GM23338 (cell line): ENCODE measurements around the gene CST9L. TPM values are rescaled to one million over a fixed set of nuclear protein-coding genes. Genes with fewer than 3 reads are reported as not detected.

ENCODE experiments used
- ATAC-seq: fragments of 200-7000 bp; cut with Tn5 transposase; 3 replicates; pipeline ENCODE4 v1.9.1; 2020
- DNase-seq: peaks from one replicate; pipeline ENCODE4 v3.0.0-alpha.2; 2015; ENCODE audit warnings: low spot score
- H2AFZ ChIP-seq: fragments of 200-600 bp; sonication (generic); 2 replicates; pipeline ENCODE4 v1.8.0; 2016; ENCODE audit warnings: antibody characterized with exemption, mild to moderate bottlenecking, moderate library complexity
- H3F3A ChIP-seq: fragments of 200-600 bp; sonication (generic); replicated peaks from 2 replicates; pipeline ENCODE4 v1.8.0; 2017; ENCODE audit warnings: antibody characterized with exemption, mixed run types, low read depth
- H3K27ac ChIP-seq: fragments of 200-600 bp; sonication (generic); 2 replicates; pipeline ENCODE4 v1.6.1; 2016; ENCODE audit warnings: low read depth
- H3K27me3 ChIP-seq: fragments of 200-600 bp; sonication (generic); 2 replicates; pipeline ENCODE4 v1.8.0; 2016; ENCODE audit warnings: mild to moderate bottlenecking, mixed run types, moderate library complexity; ENCODE audit not compliant: insufficient read depth
- H3K36me3 ChIP-seq: fragments of 200-600 bp; sonication (generic); 2 replicates; pipeline ENCODE4 v1.8.0; 2016; ENCODE audit warnings: mild to moderate bottlenecking; ENCODE audit not compliant: insufficient read depth
- H3K4me1 ChIP-seq: fragments of 200-600 bp; sonication (generic); 2 replicates; pipeline ENCODE4 v1.8.0; 2016; ENCODE audit warnings: mild to moderate bottlenecking, moderate library complexity; ENCODE audit not compliant: insufficient read depth
- H3K4me2 ChIP-seq: fragments of 200-600 bp; sonication (generic); 2 replicates; pipeline ENCODE4 v1.7.1; 2017; ENCODE audit warnings: mixed run types
- H3K4me3 ChIP-seq: fragments of 200-600 bp; sonication (generic); 2 replicates; pipeline ENCODE4 v1.6.1; 2016; ENCODE audit warnings: mixed run types
- H3K79me2 ChIP-seq: fragments of 200-600 bp; sonication (generic); replicated peaks from 2 replicates; pipeline ENCODE4 v1.8.0; 2017; ENCODE audit warnings: mild to moderate bottlenecking; ENCODE audit not compliant: insufficient read depth
- H3K9me2 ChIP-seq: fragments of 200-600 bp; sonication (generic); 2 replicates; pipeline ENCODE4 v1.8.0; 2017; ENCODE audit not compliant: insufficient read depth
- H4K20me1 ChIP-seq: fragments of 200-600 bp; sonication (generic); replicated peaks from 2 replicates; pipeline ENCODE4 v1.8.0; 2017; ENCODE audit warnings: mild to moderate bottlenecking; ENCODE audit not compliant: insufficient read depth
- H3K27ac Mint-ChIP-seq: 2 replicates; pipeline ENCODE4 v1.8.0; 2020; ENCODE audit warnings: inconsistent platforms, mild to moderate bottlenecking, moderate library complexity, mixed read lengths
- H3K27me3 Mint-ChIP-seq: 3 replicates; pipeline ENCODE4 v1.8.0; 2022; ENCODE audit warnings: low read depth, mild to moderate bottlenecking, moderate library complexity, mixed read lengths, inconsistent platforms; ENCODE audit not compliant: insufficient read depth, poor library complexity
- H3K36me3 Mint-ChIP-seq: 3 replicates; pipeline ENCODE4 v1.8.0; 2021; ENCODE audit warnings: low read depth, mild to moderate bottlenecking, inconsistent platforms, moderate library complexity, mixed read lengths
- H3K4me1 Mint-ChIP-seq: 3 replicates; pipeline ENCODE4 v1.8.0; 2020; ENCODE audit warnings: mild to moderate bottlenecking, inconsistent platforms, mixed read lengths
- H3K4me3 Mint-ChIP-seq: 3 replicates; pipeline ENCODE4 v1.8.0; 2021; ENCODE audit warnings: moderate library complexity, mild to moderate bottlenecking, inconsistent platforms, mixed read lengths
- H3K9me3 Mint-ChIP-seq: 3 replicates; pipeline ENCODE4 v1.8.0; 2020; ENCODE audit warnings: moderate library complexity, mild to moderate bottlenecking, inconsistent platforms, mixed read lengths
- EZH2 ChIP-seq: fragments of 200-600 bp; sonication (generic); IDR thresholded peaks from one replicate; pipeline ENCODE4 v1.8.0; 2017; ENCODE audit warnings: antibody characterized with exemption, mild to moderate bottlenecking, low read depth; ENCODE audit not compliant: unreplicated experiment
- EZH2phosphoT487 ChIP-seq: fragments of 200-600 bp; sonication (generic); IDR thresholded peaks from one replicate; pipeline ENCODE4 v1.8.1; 2018; ENCODE audit warnings: antibody characterized with exemption; ENCODE audit not compliant: unreplicated experiment
- JUNB ChIP-seq: IDR thresholded peaks from one replicate; pipeline ENCODE4 v1.6.1; 2016; ENCODE audit warnings: antibody characterized with exemption; ENCODE audit not compliant: unreplicated experiment
- REST ChIP-seq: IDR thresholded peaks from one replicate; pipeline ENCODE4 v1.6.1; 2018; ENCODE audit warnings: antibody characterized with exemption; ENCODE audit not compliant: unreplicated experiment
- STAT1 ChIP-seq: IDR thresholded peaks from one replicate; pipeline ENCODE4 v1.6.1; 2016; ENCODE audit warnings: antibody characterized with exemption; ENCODE audit not compliant: unreplicated experiment
- ZNF114 ChIP-seq: fragments of 250-450 bp; sonication (Bioruptor Pico); IDR thresholded peaks from 2 replicates; pipeline ENCODE4 v1.5.0; 2020; ENCODE audit warnings: mild to moderate bottlenecking, moderate library complexity
- ZNF331 ChIP-seq: fragments of 250-450 bp; sonication (Bioruptor Pico); IDR thresholded peaks from 2 replicates; pipeline ENCODE4 v1.5.0; 2020; ENCODE audit warnings: low read depth, mild to moderate bottlenecking, moderate library complexity
- polyA plus RNA-seq: library from polyadenylated mRNA; unstranded; fragments of >200 nt; fragmentation: Nextera tagmentation; extraction: Ambion mirVana; gene quantifications from 2 replicates; pipeline ENCODE4 v1.2.1, GENCODE V29; 2016
- total RNA-seq: library from RNA; depleted of rRNA; stranded (reverse); fragments of >200 nt; shearing (Covaris generic); gene quantifications from 2 replicates; pipeline ENCODE4 v1.2.3, GENCODE V29; 2014; rRNA removed

CST9L gene
- total and polyA plus RNA-seq, 2 experiments from 2014 or later, result not detected

DNA sequence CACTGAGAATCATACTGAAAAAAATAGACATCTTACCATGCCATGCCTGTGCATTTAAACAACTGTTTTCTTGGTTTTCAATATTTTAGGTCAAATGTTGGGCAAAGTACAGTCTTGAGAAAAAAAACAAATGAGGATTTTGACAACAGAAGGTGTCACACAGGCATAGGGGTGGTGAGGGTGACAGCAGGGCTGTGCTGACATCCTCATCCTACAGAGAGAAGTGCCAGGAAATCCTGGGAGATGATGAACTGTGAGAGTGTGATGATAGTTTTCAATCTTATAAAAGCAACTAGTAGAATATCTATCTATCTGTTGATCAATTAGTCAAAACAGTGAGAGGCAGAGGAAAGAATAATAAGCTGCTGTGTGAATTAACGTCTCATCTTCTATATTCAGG is 53.4 kb downstream of the CST9L start:
- H3K4me3 Mint-ChIP-seq, result no peak overlapping the region
- Histone ChIP-seq H3K9me2 (peaks cover 10% of the 10 kb centered on the region), H3K4me3 (no peak overlapping the region), H4K20me1 (no peaks in the 10 kb centered on the region), H3K36me3 (no peaks in the 10 kb centered on the region), H2AFZ (peak overlapping the region; percentile 33; the same call in 1 of the 2 replicates), H3K27me3 (no peaks in the 10 kb centered on the region), H3F3A (no peaks in the 10 kb centered on the region), H3K79me2 (no peaks in the 10 kb centered on the region), H3K4me1 (peaks cover 13% of the 10 kb centered on the region; the same call in 1 of the 2 replicates), H3K27ac (peak overlapping the region; percentile 47; the same call in 1 of the 2 replicates), H3K4me2 (no peak overlapping the region; the same call in 1 of the 2 replicates)
- no peak for TF ChIP-seq JUNB
- no peak for TF ChIP-seq REST
- no peak for TF ChIP-seq STAT1
- no peak for TF ChIP-seq ZNF114 (CRISPR knock-in tag)
- no peak for TF ChIP-seq ZNF331 (CRISPR knock-in tag)
- TF ChIP-seq EZH2phosphoT487, result no peak
- no peak for TF ChIP-seq EZH2
- H3K27ac Mint-ChIP-seq, result peak overlapping the region; percentile 9; the same call in 1 of the 2 replicates
- H3K4me1 Mint-ChIP-seq, result peaks cover 37% of the 10 kb centered on the region
- no peaks in the 10 kb centered on the region for H3K36me3 Mint-ChIP-seq
- no peak for DNase-seq
- peak; percentile 68 for ATAC-seq
- H3K27me3 Mint-ChIP-seq, result no peaks in the 10 kb centered on the region
- no peaks in the 10 kb centered on the region for H3K9me3 Mint-ChIP-seq

Other genes with a start within 250 kb of the CST9L start
- gene NXT1, start 217.7 kb downstream of the CST9L start, total RNA-seq, result 30.2 and 40.5 TPM in 2 replicates
- 34.4 and 39.1 TPM in 2 replicates for gene NXT1, start 217.7 kb downstream of the CST9L start, polyA plus RNA-seq
- gene GZF1, start 206.3 kb downstream of the CST9L start, total RNA-seq, result 15.7 and 17.3 TPM in 2 replicates
- 3.7 and 4.2 TPM in 2 replicates for gene GZF1, start 206.3 kb downstream of the CST9L start, polyA plus RNA-seq
- 12.9 and 18.1 TPM in 2 replicates for gene NAPB, start 147.0 kb downstream of the CST9L start, total RNA-seq
- 7.3 and 8.1 TPM in 2 replicates for gene NAPB, start 147.0 kb downstream of the CST9L start, polyA plus RNA-seq
- gene CSTL1, start 128.8 kb downstream of the CST9L start, total RNA-seq, result not detected in 2 replicates
- gene CSTL1, start 128.8 kb downstream of the CST9L start, polyA plus RNA-seq, result not detected in 2 replicates
- gene CST11, start 115.6 kb downstream of the CST9L start, total RNA-seq, result not detected in 2 replicates
- gene CST11, start 115.6 kb downstream of the CST9L start, polyA plus RNA-seq, result 0.73 TPM in 1 of 2 replicates, not detected in the other
- gene CST8, start 77.4 kb downstream of the CST9L start, total RNA-seq, result not detected in 2 replicates
- gene CST8, start 77.4 kb downstream of the CST9L start, polyA plus RNA-seq, result not detected in 2 replicates
- gene CST9, start 37.4 kb upstream of the CST9L start, total RNA-seq, result not detected in 2 replicates
- gene CST9, start 37.4 kb upstream of the CST9L start, polyA plus RNA-seq, result not detected in 2 replicates
- gene CST3, start 69.5 kb upstream of the CST9L start, total RNA-seq, result 51.8 and 70.7 TPM in 2 replicates
- 71.5 and 72.9 TPM in 2 replicates for gene CST3, start 69.5 kb upstream of the CST9L start, polyA plus RNA-seq
- gene CST4, start 120.6 kb upstream of the CST9L start, total RNA-seq, result not detected in 2 replicates
- gene CST4, start 120.6 kb upstream of the CST9L start, polyA plus RNA-seq, result not detected in 2 replicates
- gene CST1, start 182.5 kb upstream of the CST9L start, total RNA-seq, result 1.8 and 2.7 TPM in 2 replicates
- 4.0 and 4.9 TPM in 2 replicates for gene CST1, start 182.5 kb upstream of the CST9L start, polyA plus RNA-seq